Nephron (organoid): Measurements from ENCODE around the gene ERG28.
"Not testable (repeated sequence)": the region's sequence is repeated elsewhere in the genome, so short reads cannot be mapped to it uniquely, and the experiment has no call there.

Source experiments
- H3K27ac Mint-ChIP-seq, 3 experiments: 2 replicates each; pipeline ENCODE4 v1.8.0; 2020; ENCODE audit warnings: mixed read lengths in 3 of 3, mild to moderate bottlenecking in 2 of 3, moderate library complexity in 1 of 3
- H3K27me3 Mint-ChIP-seq: 2 replicates; pipeline ENCODE4 v1.8.0; 2021; ENCODE audit warnings: low read depth, mild to moderate bottlenecking, moderate library complexity, mixed read lengths
- H3K36me3 Mint-ChIP-seq: 2 replicates; pipeline ENCODE4 v1.8.0; 2020; ENCODE audit warnings: low read depth, mixed read lengths
- H3K4me1 Mint-ChIP-seq: 2 replicates; pipeline ENCODE4 v1.8.0; 2020; ENCODE audit warnings: mixed read lengths
- H3K4me3 Mint-ChIP-seq, 3 experiments: 2 replicates each; pipeline ENCODE4 v1.8.0; 2020; ENCODE audit warnings: mild to moderate bottlenecking in 3 of 3, mixed read lengths in 3 of 3, moderate library complexity in 2 of 3
- H3K9me3 Mint-ChIP-seq: 2 replicates; pipeline ENCODE4 v1.8.0; 2020; ENCODE audit warnings: mixed read lengths
- CTCF ChIP-seq, 3 experiments: fragments of 200-600 bp; sonication (generic); IDR thresholded peaks; one replicate each; pipeline ENCODE4 v1.5.0; 2021; ENCODE audit warnings: antibody characterized with exemption in 3 of 3; ENCODE audit not compliant: unreplicated experiment in 3 of 3

Gene ERG28

GRCh38 chr14:75702122-75702521, 41.4 kb upstream of the ERG28 start:
- peak overlapping the region in 2 of 3 experiments; percentile 50 to 93 for H3K27ac Mint-ChIP-seq
- no peaks in the 10 kb centered on the region for H3K9me3 Mint-ChIP-seq
- H3K36me3 Mint-ChIP-seq, result peaks cover 46% of the 10 kb centered on the region
- H3K4me3 Mint-ChIP-seq, result no peak overlapping the region
- H3K4me1 Mint-ChIP-seq, result peaks cover 23% of the 10 kb centered on the region
- no peaks in the 10 kb centered on the region for H3K27me3 Mint-ChIP-seq
- TF ChIP-seq CTCF (IDR thresholded peaks at IDR 0.05; ENCODE audit: unreplicated experiment in 3 of 3), result no peak

GRCh38 chr14:75700295-75700694, 39.6 kb upstream of the ERG28 start:
- Mint-ChIP-seq H3K4me3 (no peak overlapping the region), H3K9me3 (peaks cover 6% of the 10 kb centered on the region), H3K27ac (no peak overlapping the region), H3K4me1 (peaks cover 24% of the 10 kb centered on the region), H3K36me3 (peaks cover 63% of the 10 kb centered on the region), H3K27me3 (no peaks in the 10 kb centered on the region)
- no peak for TF ChIP-seq CTCF (IDR thresholded peaks at IDR 0.05; ENCODE audit: unreplicated experiment in 3 of 3)

- Mint-ChIP-seq H3K36me3 (peaks cover 73% of the 10 kb centered on the region), H3K9me3 (peaks cover 12% of the 10 kb centered on the region), H3K27me3 (no peaks in the 10 kb centered on the region), H3K27ac (no peak overlapping the region), H3K4me3 (no peak overlapping the region), H3K4me1 (peaks cover 24% of the 10 kb centered on the region)
- no peak for TF ChIP-seq CTCF (IDR thresholded peaks at IDR 0.05; ENCODE audit: unreplicated experiment in 3 of 3)
Observed at GRCh38 chr14:75699331-75699730, 38.7 kb upstream of the ERG28 start.

GRCh38 chr14:75697918-75698317, 37.2 kb upstream of the ERG28 start:
- Mint-ChIP-seq H3K4me3 (no peak overlapping the region), H3K27ac (peak overlapping the region in 2 of 3 experiments; percentile 15 to 24), H3K36me3 (peaks cover 84% of the 10 kb centered on the region), H3K4me1 (peaks cover 21% of the 10 kb centered on the region), H3K27me3 (no peaks in the 10 kb centered on the region), H3K9me3 (peaks cover 15% of the 10 kb centered on the region)
- TF ChIP-seq CTCF (IDR thresholded peaks at IDR 0.05; ENCODE audit: unreplicated experiment in 3 of 3), result no peak

- Mint-ChIP-seq H3K9me3 (peaks cover 15% of the 10 kb centered on the region), H3K27ac (peak overlapping the region in 1 of 3 experiments; percentile 24), H3K4me1 (peaks cover 16% of the 10 kb centered on the region), H3K27me3 (no peaks in the 10 kb centered on the region), H3K36me3 (peaks cover 87% of the 10 kb centered on the region), H3K4me3 (no peak overlapping the region)
- no peak for TF ChIP-seq CTCF (IDR thresholded peaks at IDR 0.05; ENCODE audit: unreplicated experiment in 3 of 3)
Observed at GRCh38 chr14:75697386-75697785, 36.7 kb upstream of the ERG28 start.

GRCh38 chr14:75695025-75695424, 34.3 kb upstream of the ERG28 start:
- H3K4me3 Mint-ChIP-seq, H3K27ac Mint-ChIP-seq, H3K27me3 Mint-ChIP-seq: not testable (repeated sequence)
- peaks cover 15% of the 10 kb centered on the region for H3K9me3 Mint-ChIP-seq
- peaks cover 11% of the 10 kb centered on the region for H3K4me1 Mint-ChIP-seq
- peaks cover 90% of the 10 kb centered on the region for H3K36me3 Mint-ChIP-seq
